ENCODE results near the gene ZNF865. TPM values are rescaled to one million over a fixed set of nuclear protein-coding genes. Genes with fewer than 3 reads are reported as not detected.

The ZNF865 gene
- total and polyA plus RNA-seq, 8 donors: 5.7 to 9.7 (median 7.8) TPM

DNA sequence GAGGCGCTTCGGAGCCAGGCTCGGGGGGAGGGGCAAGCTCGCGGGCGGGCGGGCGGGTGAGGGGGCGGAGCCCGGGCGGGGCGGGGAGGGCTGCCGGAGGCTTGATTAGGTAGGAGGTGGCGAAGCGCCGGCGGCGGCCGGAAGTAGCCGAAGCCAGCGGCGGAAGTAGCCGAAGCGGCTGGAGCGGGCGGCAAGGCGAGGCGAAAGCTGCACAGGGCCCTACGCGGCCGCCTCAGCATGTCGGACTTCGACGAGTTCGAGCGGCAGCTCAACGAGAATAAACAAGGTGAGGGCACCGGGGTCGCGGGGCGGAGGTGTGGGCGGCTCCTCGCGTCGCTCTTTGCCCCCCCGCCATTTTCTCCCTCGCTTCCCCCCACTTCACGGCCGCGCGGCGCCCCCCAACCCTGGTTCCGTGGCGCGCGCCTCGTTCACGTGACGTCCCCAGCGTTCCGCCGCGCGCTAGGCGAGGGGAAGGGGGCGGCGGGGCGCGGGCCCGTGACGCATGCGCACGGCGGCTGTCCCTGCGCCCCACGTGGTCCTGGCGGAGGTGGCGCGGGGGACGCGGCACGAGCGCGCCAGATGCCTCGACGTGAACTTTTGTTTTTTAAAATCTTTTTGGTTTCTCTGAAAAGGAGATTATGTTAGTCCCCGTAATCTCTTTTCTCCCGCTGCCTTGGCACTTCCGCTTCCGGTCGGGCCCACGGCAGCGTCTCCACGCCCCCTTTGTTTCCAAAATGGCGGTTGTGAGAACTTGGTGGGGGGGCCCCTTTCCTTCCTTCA lies 49.6 kb downstream of the ZNF865 start, which contains the start of gene U2AF2:
TSS of gene U2AF2 (plus strand) at position 168 of the 780 bp plus-strand sequence. CDS start at position 238, 70 bp downstream.
- peaks cover 18 to 24% (median 22%) of the 10 kb centered on the region in 3 donors for H3K4me1 ChIP-seq
- DNase-seq: peak; percentile 94 to 99 (median 98)
- TF ChIP-seq, protein P1, sequence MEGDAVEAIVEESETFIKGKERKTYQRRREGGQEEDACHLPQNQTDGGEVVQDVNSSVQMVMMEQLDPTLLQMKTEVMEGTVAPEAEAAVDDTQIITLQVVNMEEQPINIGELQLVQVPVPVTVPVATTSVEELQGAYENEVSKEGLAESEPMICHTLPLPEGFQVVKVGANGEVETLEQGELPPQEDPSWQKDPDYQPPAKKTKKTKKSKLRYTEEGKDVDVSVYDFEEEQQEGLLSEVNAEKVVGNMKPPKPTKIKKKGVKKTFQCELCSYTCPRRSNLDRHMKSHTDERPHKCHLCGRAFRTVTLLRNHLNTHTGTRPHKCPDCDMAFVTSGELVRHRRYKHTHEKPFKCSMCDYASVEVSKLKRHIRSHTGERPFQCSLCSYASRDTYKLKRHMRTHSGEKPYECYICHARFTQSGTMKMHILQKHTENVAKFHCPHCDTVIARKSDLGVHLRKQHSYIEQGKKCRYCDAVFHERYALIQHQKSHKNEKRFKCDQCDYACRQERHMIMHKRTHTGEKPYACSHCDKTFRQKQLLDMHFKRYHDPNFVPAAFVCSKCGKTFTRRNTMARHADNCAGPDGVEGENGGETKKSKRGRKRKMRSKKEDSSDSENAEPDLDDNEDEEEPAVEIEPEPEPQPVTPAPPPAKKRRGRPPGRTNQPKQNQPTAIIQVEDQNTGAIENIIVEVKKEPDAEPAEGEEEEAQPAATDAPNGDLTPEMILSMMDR (IDR thresholded peaks at IDR 0.05): no peak
- H3K27me3 ChIP-seq: no peaks in the 10 kb centered on the region
- peak; percentile 63 to 76 (median 69) for ATAC-seq
- peak within 1 kb of the TSS; percentile 98 to 99 (median 98) for H3K27ac ChIP-seq
- H3K4me3 ChIP-seq: peak within 1 kb of the TSS; percentile 66 to 100 (median 97)
- FAIRE-seq: no peak
- peaks cover 0 to 9% (median 7%) of the 10 kb centered on the region in 3 donors for H3K36me3 ChIP-seq
- WGBS, 2 donors: 1% methylated on average over 62 to 95 of the region's 95 CpGs
- intact Hi-C loops (cut with DNase I): no loop called here
- no peaks in the 10 kb centered on the region for H3K9me3 ChIP-seq

DNA sequence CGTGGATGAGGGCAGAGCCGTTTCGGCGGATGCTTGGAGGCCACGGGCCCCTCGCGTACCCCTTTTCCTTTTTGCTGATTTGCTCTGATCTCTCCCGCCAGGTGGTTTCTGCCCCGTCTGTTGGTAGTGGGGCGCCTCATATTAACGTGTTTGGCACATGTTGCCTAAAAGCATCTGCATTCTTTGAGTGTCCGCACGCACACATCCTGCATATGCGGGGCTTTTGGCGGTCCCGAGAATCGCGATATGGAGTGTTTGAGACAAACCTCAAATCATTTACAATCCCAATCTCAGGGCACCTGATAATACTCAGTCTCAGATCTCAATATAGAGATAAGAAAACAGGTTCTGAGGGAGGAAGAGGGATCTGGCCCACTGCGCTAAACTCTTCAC lies 50.2 kb downstream of the ZNF865 start:
- H3K27me3 ChIP-seq: no peaks in the 10 kb centered on the region

DNA sequence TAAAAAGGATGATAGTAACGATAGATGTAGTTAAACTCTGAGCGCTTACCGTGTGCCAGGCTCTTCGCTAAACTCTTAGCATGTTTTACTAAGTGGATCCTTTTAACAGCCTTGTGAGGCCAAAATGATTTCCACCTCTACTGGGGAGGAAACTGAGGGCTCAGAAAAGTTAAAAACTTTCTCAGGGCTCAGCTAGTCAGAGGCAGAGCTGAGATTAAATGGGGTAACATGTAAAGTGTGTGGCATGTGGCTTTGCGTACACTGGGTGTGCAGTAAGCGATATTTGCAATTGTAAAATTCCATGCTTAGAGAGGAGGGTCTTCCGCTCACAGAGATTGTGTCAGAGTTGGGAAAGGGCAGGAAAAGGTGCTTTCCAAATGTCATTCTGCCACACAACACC lies 51.1 kb downstream of the ZNF865 start:
- Histone ChIP-seq H3K4me3 (peak overlapping the region in 3 of 4 donors; percentile 66 to 100 (median 95)), H3K9me3 (no peaks in the 10 kb centered on the region), H3K27ac (peak overlapping the region in 1 of 4 donors; percentile 12), H3K27me3 (no peaks in the 10 kb centered on the region), H3K36me3 (peaks cover 0 to 14% (median 14%) of the 10 kb centered on the region in 3 donors), H3K4me1 (peaks cover 18 to 24% (median 22%) of the 10 kb centered on the region in 3 donors)
- TF ChIP-seq, protein P1 (IDR thresholded peaks at IDR 0.05): no peak
- no peak for DNase-seq
- no peak for ATAC-seq
- FAIRE-seq: no peak
- 36% methylated on average over 7 of the region's 7 CpGs for WGBS, 2 donors
- intact Hi-C loops (cut with DNase I): no loop called here

More for the DNA sequence above, 50.2 kb downstream of the ZNF865 start:
- peaks cover 0 to 11% (median 11%) of the 10 kb centered on the region in 3 donors for H3K36me3 ChIP-seq
- DNase-seq (no peak), FAIRE-seq (no peak), ATAC-seq (no peak)
- no peaks in the 10 kb centered on the region for H3K9me3 ChIP-seq
- intact Hi-C loops (cut with DNase I): no loop called here
- WGBS, 2 donors: 1% methylated on average over 19 of the region's 19 CpGs
- peak overlapping the region; percentile 98 to 99 (median 98) for H3K27ac ChIP-seq
- peaks cover 18 to 24% (median 22%) of the 10 kb centered on the region in 3 donors for H3K4me1 ChIP-seq
- H3K4me3 ChIP-seq: peak overlapping the region; percentile 66 to 100 (median 97)
- TF ChIP-seq, protein P1 (IDR thresholded peaks at IDR 0.05): no peak

DNA sequence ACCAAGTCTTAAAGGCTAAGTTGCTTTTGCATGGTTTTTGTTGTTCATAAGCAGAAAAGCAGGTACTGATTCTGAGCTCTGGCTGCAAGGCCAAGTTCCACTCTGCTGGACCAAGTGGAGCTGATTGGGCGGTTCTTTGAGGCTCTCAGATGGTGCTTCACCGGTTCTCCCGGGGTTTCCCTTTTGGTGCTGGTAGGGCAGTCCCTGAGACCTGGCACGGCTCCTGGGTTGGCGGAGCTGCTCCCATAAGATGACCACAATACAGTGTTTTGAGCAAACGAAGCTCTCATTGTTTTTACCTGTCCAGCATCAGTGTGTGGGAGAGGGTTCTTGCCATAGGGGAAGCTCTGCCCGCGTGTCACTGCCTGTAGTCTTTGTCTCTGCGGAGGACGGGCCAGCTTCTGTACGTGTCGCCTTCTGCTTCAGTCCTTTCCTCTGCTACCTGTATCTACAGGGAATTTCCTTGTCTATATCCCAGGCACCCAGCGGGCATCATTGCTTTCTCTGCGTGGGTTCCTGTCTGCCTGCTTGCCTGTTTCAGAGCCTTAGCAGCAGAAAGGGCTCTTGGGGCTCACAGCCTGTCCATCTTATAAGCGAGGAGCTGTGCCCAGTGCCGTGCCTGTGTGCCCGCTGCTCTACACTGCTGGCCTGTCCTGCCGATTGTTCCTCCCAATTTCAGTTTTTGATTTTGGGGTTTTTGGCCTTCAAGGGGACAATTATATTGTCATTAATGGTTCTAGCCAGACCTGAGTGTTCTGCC lies 51.7 kb downstream of the ZNF865 start:
- Histone ChIP-seq H3K4me3 (peak overlapping the region in 2 of 4 donors; percentile 66 to 100), H3K9me3 (no peaks in the 10 kb centered on the region), H3K36me3 (peaks cover 0 to 14% (median 14%) of the 10 kb centered on the region in 3 donors), H3K27me3 (no peaks in the 10 kb centered on the region), H3K4me1 (peaks cover 18 to 24% (median 22%) of the 10 kb centered on the region in 3 donors), H3K27ac (peak overlapping the region in 1 of 4 donors; percentile 12)
- intact Hi-C loops (cut with DNase I): no loop called here
- TF ChIP-seq, protein P1 (IDR thresholded peaks at IDR 0.05): no peak
- ATAC-seq (no peak), DNase-seq (peak in 3 of 6 donors; percentile 26 to 64 (median 53)), FAIRE-seq (no peak)
- 12 to 16% methylated on average over 18 of the region's 18 CpGs for WGBS, 2 donors

All from pancreas (tissue), 10 donors.